GM19397 (cell line): Measurements from ENCODE around the gene TESMIN.

Experiments
- ATAC-seq: cut with Tn5 transposase; IDR thresholded peaks from one replicate; pipeline ENCODE4 v1.9.1; 2021; ENCODE audit warnings: mild to moderate bottlenecking, moderate library complexity; ENCODE audit not compliant: unreplicated experiment

The TESMIN gene

DNA sequence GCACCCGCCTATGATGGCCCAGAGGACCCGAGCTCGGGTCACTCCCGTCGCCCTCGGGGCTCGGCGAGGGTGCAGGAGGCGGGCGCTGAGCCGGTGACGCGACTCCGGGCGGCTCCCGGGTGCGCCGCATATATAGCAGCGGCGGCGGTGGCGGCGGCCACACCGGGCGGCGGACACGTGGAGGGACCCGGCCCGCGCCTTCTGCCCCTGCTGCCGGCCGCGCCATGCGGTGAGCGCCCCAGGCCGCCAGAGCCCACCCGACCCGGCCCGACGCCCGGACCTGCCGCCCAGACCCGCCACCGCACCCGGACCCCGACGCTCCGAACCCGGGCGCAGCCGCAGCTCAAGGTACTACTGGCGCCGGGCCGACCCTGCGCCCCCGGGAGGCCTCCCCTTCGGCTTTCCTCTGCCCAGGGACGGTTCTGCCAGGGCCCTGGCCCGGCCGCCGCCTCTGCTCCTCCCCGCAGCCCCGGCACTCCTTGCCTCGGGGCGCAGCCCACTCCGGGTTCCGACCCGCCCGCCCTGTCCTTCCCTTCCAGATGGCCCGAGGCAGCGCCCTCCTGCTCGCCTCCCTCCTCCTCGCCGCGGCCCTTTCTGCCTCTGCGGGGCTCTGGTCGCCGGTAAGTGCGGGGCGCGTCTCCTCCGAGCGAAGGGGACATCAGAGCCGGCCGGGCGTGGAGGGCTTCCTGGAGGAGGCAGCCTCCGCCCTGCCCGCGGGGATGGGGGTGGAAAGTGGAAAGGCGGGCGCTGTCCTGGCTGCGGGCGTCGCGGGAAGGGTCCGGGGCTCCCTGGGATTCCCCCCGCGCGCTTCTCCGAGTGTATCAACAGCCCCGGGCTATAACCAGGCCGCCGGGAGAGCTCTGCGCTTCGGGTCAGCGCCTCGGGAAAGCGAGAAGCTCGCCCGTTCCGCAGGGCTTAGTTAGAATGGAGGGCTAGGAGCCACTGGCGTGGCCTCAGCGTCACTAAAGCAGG, 66.6 kb downstream of the TESMIN start, which contains the start of gene GAL:
Gene GAL (plus strand): TSS at position 160 of the 972 bp plus-strand sequence. CDS start 380 bp downstream, at position 540.
- no peak for ATAC-seq

DNA sequence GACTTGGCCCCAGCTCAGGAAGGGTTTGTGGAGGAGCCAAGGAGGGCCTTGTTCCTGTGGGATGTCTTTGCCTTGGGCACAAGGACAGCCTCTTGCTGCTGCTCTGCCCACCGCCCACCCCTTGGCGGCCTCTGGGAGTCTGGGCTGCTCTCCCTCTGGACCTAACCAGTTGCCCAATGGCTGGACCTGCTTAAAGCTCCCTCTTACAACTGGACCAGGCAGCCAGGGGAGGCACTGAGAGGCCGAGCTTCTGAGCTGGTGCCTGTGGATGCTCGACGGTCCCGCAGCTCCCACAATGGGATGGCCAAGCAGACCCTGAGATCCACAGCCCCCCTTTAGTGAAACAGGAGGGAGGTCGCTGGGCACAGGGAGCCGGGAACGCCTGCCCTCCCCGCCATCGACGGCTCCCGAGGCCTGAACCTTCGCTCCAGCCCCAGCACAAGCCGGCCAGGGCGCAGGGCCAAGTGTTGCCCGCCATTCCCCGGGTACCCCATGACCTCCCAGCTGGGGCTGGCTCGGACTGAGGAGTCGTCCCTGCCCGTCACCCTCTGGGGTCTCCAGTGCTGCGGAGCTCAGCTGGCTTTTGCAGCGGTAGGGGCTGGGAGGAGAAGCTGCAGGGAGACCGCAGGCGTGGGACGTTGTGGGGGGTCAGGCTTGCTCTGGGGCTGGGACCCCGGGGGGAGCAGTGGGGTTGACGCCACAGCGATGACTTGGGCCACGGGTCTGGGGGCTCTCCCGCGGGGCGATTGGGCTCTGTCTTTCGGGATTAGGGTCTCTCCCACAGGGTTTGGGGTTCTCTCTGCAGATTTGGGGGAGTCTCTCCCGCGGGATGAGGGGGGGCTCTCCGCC, 67.6 kb downstream of the TESMIN start:
- no peak for ATAC-seq

DNA sequence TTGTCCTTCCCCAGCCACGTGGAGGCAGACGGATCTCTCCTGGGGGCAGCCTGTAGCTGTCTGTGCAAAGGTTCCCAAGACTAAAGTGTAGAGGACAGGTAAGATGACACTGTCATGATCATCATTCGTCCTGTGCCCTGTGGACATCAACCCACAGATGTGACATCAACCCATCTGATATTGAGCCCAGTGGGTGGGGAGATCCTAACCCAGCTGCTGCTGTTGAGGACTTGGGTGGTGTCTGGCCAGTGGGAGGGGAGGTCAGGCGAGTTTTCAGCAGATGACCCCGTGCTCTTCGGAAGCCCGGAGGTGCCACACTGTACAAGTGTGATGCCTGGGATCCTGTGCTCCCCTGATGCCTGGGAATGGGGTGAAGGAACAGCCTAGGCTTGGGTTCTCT, 68.2 kb downstream of the TESMIN start:
- no peak for ATAC-seq

- no peak for ATAC-seq
Observed at GRCh38 chr11:68682531-68682961, 68.8 kb downstream of the TESMIN start.

DNA sequence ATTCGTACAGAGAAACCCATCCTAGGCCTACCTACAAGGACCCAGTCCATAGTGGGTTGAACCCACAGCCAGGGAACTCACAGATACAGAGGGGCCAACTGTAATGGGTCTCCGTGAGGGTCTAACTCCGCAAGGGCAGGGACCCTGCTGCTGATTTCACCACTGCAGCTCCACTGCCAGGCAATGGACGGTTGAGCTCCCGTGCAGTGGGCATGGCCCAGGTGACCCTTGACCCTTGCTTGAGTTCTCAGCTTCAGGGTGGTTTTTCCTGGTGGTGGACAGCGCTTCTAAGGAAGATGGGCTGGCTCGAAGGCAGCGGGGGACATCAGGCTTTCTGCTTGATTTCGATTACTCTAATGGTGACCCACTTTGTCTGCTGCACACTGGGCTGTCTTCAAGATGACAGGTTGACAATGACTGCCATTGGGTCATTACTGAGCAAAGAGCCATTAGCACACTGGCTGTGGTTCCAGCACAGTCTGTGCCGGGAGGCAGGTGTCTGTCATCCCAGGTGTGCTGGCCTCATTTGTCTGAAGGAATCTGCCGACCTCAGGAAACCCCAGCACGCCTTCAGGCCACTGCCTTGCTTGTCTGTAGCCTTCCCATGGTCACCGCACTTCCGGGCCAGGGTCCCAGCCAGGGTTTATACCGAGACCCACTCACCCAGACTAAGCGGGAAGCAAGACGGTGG, 70.6 kb downstream of the TESMIN start:
- ATAC-seq, result no peak

GRCh38 chr11:68678031-68678441, 73.3 kb downstream of the TESMIN start:
- ATAC-seq, result no peak

DNA sequence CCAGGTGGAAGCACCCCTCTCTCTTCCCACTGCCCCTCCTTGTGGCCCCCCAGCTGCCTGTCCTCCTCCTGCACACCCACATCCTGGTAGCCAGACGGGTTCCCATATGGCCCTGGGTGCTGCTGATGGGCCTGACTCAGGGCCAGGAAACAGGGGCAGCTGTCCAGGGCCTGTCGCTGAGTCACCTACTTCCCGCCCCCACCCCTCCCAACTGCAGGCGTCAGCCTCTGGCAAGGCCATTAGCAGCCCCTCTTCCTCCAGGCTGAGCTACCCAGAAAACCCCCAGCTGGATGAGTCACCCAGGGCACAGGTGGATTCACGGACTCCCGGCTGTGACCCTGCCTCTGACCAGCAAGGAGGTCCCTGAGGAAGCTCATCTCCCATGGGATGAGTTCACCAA, 73.9 kb downstream of the TESMIN start:
- no peak for ATAC-seq

DNA sequence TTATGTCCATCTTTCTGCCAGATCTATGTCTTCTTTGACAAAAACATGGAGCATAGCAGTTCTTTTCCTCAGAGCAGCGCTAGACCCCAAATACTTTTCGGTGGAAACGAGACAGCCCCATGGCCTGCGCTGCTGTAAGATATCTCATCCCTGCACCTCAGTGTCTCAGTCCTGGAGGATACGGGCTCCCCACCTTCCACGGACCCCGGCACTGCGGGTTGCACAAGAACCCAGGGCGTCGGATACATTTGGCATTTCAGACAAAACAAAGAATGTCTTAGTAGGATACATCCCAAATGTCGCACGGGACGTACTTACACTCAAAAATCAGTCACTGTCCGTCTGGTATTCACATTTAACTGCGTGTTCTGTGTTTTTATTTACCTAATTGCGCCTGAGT, 76.9 kb downstream of the TESMIN start:
- ATAC-seq, result no peak

DNA sequence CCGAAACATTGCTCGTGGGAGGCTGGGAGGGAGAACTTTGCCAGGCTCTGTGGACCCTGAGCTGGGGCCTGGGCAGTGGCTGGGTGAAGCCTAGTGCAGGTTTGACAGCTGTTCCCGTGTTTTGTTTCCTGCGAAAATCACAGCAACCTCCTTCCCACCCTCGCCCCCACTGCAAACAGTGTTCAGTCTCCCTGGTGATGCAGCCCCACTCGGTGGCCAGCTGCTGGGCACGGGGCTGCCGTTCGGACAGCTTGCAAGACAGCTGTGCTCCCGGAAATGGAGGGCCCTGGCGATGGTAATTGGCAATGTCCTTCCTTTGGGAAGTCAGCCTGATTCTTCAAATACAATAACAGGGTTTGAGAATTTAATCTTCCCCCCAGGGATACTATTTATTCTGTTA, 77.3 kb downstream of the TESMIN start:
- no peak for ATAC-seq

DNA sequence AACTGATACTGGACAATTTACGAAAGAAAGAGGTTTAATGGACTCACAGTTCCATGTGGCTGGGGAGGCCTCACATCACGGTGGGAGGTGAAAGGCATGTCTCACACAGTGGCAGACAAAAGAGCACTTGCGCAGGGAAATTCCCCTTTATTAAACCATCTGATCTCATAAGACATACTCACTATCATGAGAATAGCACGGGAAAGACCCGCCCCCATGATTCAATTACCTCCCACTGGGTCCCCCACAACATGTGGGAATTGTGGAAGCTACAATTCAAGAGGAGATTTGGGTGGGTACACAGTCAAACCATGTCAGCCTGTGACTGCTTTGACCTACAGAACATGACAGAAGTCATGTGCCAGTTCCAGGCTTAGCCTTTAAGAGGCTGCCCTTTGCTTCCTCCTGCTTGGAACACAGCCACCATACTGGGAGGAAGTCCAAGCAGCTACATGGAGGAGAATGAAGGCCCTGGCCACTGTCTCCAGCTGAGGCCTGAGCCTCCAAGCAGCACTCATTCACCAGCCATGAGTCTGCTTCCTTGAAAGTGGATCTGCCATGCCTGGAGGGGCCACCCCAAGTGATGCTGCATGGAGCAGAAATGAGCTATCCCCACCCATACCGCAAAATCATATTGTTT, 77.9 kb downstream of the TESMIN start:
- no peak for ATAC-seq

- no peak for ATAC-seq
Observed at GRCh38 chr11:68670208-68670992, 80.9 kb downstream of the TESMIN start.

- no peak for ATAC-seq
Observed at GRCh38 chr11:68669301-68670090, 81.8 kb downstream of the TESMIN start.

GRCh38 chr11:68667511-68668500, 83.5 kb downstream of the TESMIN start:
- no peak for ATAC-seq

GRCh38 chr11:68666849-68667248, 84.5 kb downstream of the TESMIN start:
- ATAC-seq, result no peak

DNA sequence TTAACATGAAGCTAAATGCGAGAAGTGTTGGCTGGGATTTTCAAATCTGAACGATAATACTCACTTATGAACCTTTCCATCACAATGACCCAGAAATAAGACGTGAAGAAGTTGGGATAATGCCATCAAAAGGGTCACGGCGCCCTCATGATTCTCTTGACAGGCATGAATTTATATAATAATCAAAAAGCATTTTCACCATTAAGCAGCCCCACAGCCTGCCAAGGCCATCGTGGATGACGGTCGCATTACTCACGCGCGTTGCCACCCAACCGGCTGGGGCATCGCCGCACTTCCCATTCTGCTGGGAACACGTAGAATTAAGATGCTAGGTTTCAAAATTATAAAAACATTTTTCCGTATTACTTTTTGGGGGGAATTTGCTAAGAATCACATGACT, 85.9 kb downstream of the TESMIN start:
- no peak for ATAC-seq

GRCh38 chr11:68664906-68665305, 86.4 kb downstream of the TESMIN start:
- ATAC-seq, result no peak

DNA sequence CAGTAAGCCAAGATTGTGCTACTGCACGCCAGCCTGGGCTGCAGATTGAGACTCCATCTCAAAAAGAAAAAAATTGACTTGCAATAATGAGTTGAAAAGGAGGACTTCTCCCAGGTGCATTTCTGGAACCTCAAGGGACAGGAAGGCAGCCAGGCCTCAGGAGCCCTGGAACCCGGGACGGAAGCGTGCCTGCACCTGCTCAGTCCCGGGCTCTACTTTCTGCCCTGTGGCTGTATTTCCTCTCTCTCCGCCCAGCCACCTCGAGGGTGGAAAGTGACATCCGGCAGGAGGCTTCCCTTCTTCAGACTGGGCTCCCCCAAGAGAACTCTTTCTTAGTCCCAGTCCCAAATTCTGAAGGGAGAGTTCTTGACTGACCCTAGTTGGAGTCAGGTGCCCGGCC, 87.2 kb downstream of the TESMIN start:
- no peak for ATAC-seq
